Neuron (in vitro differentiated cells): ENCODE data around the gene SLC39A2.
"Not testable (repeated sequence)": the region's sequence is repeated elsewhere in the genome, so short reads cannot be mapped to it uniquely, and the experiment has no call there.

ENCODE experiments used
- H2AFZ ChIP-seq: one replicate; pipeline ENCODE4 v1.6.1; 2013; ENCODE audit warnings: low read depth, mild to moderate bottlenecking, inconsistent platforms, low read length, moderate library complexity
- H3K27me3 ChIP-seq: one replicate; pipeline ENCODE4 v1.6.1; 2013; ENCODE audit warnings: low read length; ENCODE audit not compliant: insufficient read depth
- H3K36me3 ChIP-seq: one replicate; pipeline ENCODE4 v1.6.1; 2013; ENCODE audit warnings: low read length; ENCODE audit not compliant: insufficient read depth
- H3K4me1 ChIP-seq: one replicate; pipeline ENCODE4 v1.6.1; 2013; ENCODE audit warnings: low read length; ENCODE audit not compliant: insufficient read depth
- H3K4me3 ChIP-seq: 2 replicates; pipeline ENCODE4 v1.5.1; 2013; ENCODE audit warnings: mild to moderate bottlenecking, low read length, moderate library complexity
- H3K9me3 ChIP-seq: one replicate; pipeline ENCODE4 v1.6.1; 2013; ENCODE audit warnings: low read length

Gene SLC39A2, protein sequence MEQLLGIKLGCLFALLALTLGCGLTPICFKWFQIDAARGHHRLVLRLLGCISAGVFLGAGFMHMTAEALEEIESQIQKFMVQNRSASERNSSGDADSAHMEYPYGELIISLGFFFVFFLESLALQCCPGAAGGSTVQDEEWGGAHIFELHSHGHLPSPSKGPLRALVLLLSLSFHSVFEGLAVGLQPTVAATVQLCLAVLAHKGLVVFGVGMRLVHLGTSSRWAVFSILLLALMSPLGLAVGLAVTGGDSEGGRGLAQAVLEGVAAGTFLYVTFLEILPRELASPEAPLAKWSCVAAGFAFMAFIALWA

DNA sequence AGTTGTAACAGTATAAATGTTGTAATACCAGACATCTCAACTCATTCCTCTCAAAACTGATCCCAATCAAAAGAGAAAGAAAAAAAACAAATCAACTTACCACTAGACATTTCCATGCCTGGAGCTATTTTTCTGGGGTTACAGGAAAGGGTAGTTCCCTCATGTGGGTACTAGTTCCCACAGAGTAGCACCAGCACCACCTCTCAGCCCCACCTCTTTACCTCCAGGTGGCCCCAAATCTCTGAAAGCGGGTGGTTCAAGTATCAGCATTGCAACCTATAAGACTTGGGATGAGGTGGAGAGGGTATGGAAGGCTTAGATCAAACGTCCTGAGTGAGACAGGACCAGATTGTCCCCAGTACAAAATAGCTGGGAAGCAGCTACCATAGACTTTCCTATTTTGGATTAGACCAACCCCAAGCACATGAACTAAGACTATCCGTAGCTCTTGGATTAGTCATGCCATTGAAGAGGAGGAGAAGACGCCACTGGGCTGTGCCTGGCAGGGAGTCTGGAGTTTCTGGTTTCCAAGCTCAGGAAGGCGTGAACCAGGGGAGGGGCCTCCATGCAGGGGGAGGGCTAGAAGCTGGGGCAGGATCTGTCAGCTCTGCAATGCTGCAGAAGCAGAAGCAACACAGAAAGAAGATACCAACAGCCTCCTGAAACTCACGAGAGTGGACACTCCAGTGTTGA lies at the start of gene SLC39A2:
SLC39A2 (plus strand) TSS at position 620 of the 693 bp plus-strand sequence. CDS start 154 bp downstream, outside the sequence.
- Histone ChIP-seq H3K27me3 (no peaks in the 10 kb centered on the region), H2AFZ (no peak within 1 kb of the TSS), H3K4me3 (no peak within 1 kb of the TSS), H3K9me3 (no peaks in the 10 kb centered on the region), H3K36me3 (peaks cover 34% of the 10 kb centered on the region), H3K4me1 (no peaks in the 10 kb centered on the region)

DNA sequence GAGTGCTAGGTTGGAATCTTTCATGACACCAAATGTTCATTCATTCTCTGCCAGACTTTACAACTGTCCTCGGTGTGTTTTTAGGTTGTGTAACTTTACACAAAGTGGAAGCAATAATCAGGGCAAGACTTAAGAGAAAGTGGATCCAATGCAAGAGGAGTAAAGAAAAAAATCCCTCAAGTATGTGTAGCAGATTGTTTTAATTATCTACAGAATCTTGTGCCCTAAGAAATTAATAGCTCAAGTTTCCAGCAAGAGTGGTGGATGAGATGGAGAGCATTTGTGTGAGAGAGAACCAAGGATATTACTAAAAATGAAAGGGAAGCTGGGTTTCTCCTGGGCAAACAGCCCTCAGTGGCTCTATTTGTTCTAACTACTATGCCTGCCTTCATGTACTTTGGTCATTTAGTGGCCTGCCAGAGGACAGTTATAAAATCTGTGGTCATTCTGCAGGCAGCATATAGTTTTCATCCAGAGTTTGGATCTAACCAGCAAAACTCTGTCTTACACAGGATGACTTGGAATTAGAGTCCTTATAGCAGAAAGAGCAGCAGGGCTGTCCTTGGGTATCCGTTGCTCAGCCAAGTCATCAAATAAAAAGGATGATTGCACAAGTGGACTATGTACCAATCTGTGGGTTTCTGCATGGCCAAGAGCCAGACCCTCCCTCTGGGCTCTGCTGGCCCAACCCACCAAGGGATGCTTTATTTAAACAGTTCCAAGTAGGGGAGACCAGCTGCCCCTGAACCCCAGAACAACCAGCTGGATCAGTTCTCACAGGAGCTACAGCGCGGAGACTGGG lies 44.2 kb upstream of the SLC39A2 start, which contains the start of gene RNASE2:
RNASE2 (plus strand) TSS at position 752 of the 802 bp plus-strand sequence. CDS start 285 bp downstream, outside the sequence.
- H3K9me3 ChIP-seq, H3K4me1 ChIP-seq, H2AFZ ChIP-seq, H3K36me3 ChIP-seq, H3K4me3 ChIP-seq: not testable (repeated sequence)
- H3K27me3 ChIP-seq: peaks cover 14% of the 10 kb centered on the region

DNA sequence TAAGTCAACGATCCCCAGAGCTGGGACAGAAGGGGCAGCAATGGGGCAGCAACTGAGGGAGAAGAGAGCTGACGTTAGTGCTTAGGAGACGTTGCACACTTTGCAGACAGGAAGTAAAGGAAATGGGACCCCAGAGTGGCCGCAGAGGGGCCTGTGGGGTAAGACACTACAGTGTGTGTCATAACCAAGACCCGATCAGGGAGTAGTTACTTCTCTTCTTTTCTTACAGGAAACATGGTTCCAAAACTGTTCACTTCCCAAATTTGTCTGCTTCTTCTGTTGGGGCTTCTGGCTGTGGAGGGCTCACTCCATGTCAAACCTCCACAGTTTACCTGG lies 43.6 kb upstream of the SLC39A2 start:
- not testable (repeated sequence) for H2AFZ ChIP-seq, H3K9me3 ChIP-seq, H3K36me3 ChIP-seq, H3K4me1 ChIP-seq, H3K4me3 ChIP-seq
- peaks cover 14% of the 10 kb centered on the region for H3K27me3 ChIP-seq

DNA sequence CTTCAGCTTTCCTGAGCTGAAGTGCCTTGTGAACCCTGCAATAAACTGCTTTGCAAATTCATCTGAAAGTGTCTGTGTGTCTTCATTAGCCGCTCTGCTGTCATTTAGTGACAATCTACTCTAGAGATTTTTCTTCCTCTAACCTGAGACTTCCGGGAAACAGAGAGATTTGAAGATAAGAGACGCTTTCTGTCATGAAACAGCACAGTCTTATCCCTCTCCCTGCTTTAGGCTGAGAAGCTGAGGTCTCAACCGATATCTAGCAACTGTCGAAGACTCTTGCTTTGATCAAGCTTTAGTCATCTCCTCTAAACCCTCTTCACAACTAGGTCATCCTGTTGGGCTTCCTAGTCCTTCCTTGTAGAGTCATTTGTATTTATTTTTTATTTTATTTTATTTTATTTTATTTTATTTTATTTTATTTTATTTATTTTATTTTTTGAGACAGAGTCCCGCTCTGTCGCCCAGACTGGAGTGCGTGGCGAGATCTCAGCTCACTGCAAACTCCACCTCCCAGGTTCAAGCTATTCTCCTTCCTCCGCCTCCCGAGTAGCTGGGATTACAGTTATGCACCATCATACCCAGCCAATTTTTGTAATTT lies 42.6 kb upstream of the SLC39A2 start:
- H3K4me1 ChIP-seq: no peaks in the 10 kb centered on the region
- no peaks in the 10 kb centered on the region for H3K9me3 ChIP-seq
- no peaks in the 10 kb centered on the region for H3K36me3 ChIP-seq
- H3K4me3 ChIP-seq: no peak overlapping the region
- no peak overlapping the region for H2AFZ ChIP-seq
- peaks cover 14% of the 10 kb centered on the region for H3K27me3 ChIP-seq

DNA sequence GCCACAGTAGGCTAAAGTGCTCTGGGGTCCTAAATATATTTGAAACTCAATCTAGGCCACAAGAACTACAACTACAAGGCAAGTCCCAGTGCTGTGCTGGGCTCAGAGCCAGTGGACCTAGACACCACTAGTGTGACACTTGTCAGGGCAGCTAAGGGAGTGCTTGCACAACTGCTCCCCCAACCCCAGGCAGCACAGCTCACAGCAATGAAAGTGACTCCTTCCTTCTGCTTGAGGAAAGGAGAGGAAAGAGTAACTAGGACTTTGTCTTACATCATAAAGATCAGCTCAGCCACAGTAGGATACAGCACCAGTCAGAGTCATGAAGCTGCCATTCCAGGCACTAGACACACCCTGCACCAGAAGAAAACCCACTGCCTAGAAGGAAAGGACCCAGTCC lies 40.1 kb upstream of the SLC39A2 start:
- H3K9me3 ChIP-seq, H3K4me3 ChIP-seq, H3K36me3 ChIP-seq, H2AFZ ChIP-seq, H3K4me1 ChIP-seq: not testable (repeated sequence)
- H3K27me3 ChIP-seq: peaks cover 10% of the 10 kb centered on the region

DNA sequence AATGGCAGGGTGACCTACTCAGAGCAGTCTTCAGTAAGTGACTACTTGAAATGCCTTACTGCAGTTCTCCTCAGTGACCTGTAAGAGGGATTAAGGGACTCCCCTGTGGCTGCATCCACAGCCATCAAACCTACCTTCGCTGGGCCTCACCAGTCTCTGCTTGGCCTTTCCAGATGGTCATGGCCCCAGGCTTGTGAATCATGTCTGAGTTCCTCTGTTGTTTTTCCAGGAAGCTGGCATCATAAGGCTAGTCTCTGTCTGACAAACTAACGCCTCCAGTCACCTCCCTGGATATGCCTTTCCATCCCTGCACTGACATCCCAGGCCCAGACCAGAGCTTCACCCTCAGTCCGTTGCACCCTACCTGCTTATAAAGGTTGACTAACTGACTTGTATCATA lies 29.8 kb upstream of the SLC39A2 start:
- H3K9me3 ChIP-seq: no peaks in the 10 kb centered on the region
- no peak overlapping the region for H3K4me3 ChIP-seq
- peaks cover 3% of the 10 kb centered on the region for H3K27me3 ChIP-seq
- H3K4me1 ChIP-seq: peaks cover 4% of the 10 kb centered on the region
- H3K36me3 ChIP-seq: no peaks in the 10 kb centered on the region
- H2AFZ ChIP-seq: no peak overlapping the region

DNA sequence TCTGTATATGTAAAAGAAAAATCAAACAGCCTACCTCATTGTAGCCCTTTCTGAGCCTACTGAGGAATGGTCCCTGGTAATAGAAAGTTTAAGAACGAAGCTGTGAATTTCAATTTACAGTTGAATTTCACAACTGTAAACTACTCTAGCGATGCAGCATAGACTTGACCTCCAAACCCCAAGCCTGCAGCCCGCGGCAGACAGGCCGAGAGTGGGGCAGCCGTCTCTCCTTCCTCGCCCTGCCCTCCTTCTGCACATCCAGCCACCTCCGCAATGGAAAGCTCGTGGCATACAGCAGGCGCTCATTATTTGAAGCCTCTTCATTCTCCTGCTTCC lies 28.5 kb upstream of the SLC39A2 start:
- H3K36me3 ChIP-seq: no peaks in the 10 kb centered on the region
- H3K4me1 ChIP-seq: peaks cover 4% of the 10 kb centered on the region
- peak overlapping the region; percentile 48 for H3K4me3 ChIP-seq
- no peaks in the 10 kb centered on the region for H3K9me3 ChIP-seq
- peak overlapping the region; percentile 94 for H2AFZ ChIP-seq
- H3K27me3 ChIP-seq: peaks cover 3% of the 10 kb centered on the region

DNA sequence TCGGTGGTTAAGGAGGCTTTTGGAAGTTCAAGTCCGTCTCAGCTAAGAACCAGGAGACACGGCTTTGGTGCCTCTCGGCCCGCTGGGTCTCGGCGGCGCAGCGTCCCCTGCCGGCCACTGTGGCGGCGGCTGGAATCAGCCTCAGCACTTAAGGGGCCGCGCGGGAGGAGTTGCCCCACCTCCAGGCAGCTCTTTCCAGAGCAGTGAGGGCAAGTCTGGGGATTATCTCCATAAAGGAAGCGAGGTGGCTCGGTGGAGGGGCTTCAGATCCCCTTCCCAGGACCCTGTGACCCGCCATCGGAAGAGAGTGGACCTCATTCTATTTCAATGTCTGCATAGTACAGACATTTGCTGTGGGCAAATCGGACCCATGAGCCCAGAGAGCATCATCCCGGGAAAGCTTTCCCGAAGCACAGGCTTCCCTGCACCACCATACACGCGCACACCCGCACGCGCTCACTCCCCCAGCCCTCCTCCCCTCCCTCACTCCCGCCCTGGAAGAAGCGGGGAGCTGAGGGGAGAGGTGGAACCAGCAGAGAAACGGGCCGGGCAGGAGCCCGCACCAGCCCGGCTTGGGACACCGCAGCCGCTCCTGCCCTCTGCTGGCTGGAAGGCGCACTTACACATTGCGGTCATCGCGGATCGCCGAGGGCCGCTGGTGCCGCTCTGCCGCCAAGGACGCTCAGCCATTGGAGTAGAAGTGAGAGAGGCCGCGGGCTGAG lies 27.9 kb upstream of the SLC39A2 start:
- H3K4me3 ChIP-seq: peak overlapping the region; percentile 48
- peaks cover 3% of the 10 kb centered on the region for H3K27me3 ChIP-seq
- H3K36me3 ChIP-seq: no peaks in the 10 kb centered on the region
- H2AFZ ChIP-seq: peak overlapping the region; percentile 94
- peaks cover 4% of the 10 kb centered on the region for H3K4me1 ChIP-seq
- H3K9me3 ChIP-seq: no peaks in the 10 kb centered on the region

DNA sequence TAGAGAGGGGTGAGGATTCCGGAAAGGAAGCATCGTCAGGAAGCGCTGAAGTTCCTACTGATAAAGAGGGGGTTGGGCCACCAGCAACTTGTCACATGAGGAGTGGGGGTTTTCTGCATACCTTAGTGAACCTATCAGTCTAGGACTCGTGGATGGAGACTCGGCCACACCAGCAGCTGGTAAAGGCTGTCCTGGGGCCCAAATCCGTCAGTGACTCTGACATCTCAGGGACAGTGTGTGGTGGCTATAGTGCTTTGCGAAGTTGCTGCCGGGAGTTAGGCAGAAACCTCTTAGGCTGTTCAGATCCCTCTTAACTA lies 27.4 kb upstream of the SLC39A2 start:
- Histone ChIP-seq H3K9me3 (no peaks in the 10 kb centered on the region), H2AFZ (peak overlapping the region; percentile 94), H3K4me3 (peak overlapping the region; percentile 48), H3K36me3 (no peaks in the 10 kb centered on the region), H3K4me1 (peaks cover 4% of the 10 kb centered on the region), H3K27me3 (peaks cover 3% of the 10 kb centered on the region)

DNA sequence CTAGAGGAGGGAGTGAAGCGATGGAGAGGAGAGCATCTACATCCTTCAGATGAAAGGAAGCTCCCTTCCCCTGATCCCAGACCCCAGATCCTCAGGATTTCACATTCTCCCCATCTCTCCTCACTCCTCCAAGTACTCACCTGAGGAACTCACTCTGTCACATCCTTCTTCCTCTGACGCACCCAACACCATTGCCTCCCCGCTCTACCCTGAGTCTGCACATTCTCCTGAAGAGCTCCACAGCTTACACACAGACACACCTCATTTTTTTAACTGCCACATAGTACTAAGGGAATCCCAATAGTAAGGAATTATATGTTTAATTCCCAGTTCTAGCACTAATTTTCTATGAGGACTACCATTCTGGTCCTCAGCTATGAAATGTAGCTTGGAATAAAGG lies 25.6 kb upstream of the SLC39A2 start:
- H3K36me3 ChIP-seq: no peaks in the 10 kb centered on the region
- H3K4me1 ChIP-seq: peaks cover 4% of the 10 kb centered on the region
- H3K4me3 ChIP-seq: no peak overlapping the region
- H3K9me3 ChIP-seq: no peaks in the 10 kb centered on the region
- peaks cover 8% of the 10 kb centered on the region for H3K27me3 ChIP-seq
- H2AFZ ChIP-seq: no peak overlapping the region

DNA sequence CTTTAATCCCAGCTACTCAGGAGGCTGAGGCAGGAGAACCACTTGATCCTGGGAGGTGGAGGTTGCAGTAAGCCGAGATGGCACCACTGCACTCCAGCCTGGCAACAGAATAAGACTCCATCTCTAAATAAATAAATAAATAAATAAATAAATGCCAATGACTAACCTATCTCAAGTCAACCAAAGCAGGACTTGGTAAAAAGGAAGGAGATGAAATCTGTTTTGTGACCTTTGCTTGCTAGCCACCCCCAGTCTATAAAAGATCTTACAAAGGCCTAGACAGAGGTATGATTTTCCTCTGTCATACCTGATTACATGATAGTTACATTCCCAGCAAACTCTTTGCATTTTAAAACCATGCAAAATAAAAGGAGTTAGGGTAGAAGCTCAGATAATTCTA lies 22.8 kb upstream of the SLC39A2 start:
- H3K9me3 ChIP-seq: no peaks in the 10 kb centered on the region
- H3K4me3 ChIP-seq: no peak overlapping the region
- no peaks in the 10 kb centered on the region for H3K36me3 ChIP-seq
- peaks cover 14% of the 10 kb centered on the region for H3K27me3 ChIP-seq
- peaks cover 4% of the 10 kb centered on the region for H3K4me1 ChIP-seq
- no peak overlapping the region for H2AFZ ChIP-seq

DNA sequence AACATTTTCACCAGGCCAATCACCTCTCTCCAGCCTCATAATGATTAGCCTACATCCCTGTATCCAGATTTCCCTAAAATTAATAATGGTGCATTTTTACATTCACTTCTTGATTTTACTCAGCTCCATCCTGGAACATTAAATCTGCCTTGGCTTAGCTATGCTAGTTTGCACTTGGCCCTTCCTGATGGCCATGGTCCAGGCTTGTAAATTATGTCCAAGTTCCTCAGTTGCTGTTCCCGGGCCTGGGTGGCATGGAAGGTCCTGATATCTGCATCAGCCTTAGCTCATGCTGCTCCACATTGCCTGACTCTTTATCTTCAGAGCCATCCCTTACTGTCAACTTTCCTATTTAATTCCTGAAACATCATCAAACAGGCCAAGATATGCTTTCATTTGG lies 20.4 kb upstream of the SLC39A2 start:
- Histone ChIP-seq H3K27me3 (peaks cover 14% of the 10 kb centered on the region), H3K9me3 (no peaks in the 10 kb centered on the region), H3K36me3 (no peaks in the 10 kb centered on the region), H2AFZ (no peak overlapping the region), H3K4me1 (no peaks in the 10 kb centered on the region), H3K4me3 (no peak overlapping the region)
